ENCODE data around the gene SLC22A7.

Gene SLC22A7

DNA sequence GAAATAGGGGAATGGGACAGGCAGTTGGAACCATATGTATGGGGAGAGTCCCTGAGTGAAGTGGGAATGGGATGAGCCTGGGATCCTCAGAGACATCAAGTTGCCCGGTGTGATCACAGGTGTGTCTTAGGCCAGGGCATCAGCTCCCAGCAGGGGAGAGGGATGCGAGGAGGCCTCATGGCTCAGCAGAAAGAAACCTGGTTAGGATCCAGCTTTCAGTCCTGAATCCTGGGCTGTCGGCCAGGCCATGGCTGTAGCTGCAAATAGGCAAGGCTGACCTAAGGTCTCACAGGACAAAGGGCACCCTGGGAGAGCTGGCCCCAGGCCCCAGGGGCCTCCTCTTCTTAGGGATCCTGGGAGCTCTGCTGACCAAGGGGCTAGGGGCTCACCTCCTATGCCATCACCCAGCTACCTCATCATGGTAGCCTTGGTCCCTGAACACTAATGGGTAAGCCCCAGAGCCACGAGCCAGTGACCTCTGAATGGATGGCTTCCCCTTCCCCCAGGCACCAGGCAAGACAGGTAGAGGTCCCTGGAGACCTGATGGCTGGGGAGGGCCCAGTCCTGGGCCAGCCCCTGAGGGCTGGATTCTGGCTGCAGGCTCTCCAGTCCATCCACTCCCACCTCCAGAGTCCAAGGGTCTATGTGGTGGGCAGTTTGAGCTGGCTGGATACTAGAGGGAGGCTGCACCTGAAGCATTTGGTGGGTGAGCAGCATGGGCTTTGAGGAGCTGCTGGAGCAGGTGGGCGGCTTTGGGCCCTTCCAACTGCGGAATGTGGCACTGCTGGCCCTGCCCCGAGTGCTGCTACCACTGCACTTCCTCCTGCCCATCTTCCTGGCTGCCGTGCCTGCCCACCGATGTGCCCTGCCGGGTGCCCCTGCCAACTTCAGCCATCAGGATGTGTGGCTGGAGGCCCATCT lies at the start of gene SLC22A7:
Gene SLC22A7, plus strand, starts transcription at position 617 of the 921 bp plus-strand sequence. Its CDS starts 99 bp downstream, at position 716.
- DNase-seq = no peak

GRCh38 chr6:43248791-43249190 lies 49.3 kb upstream of the SLC22A7 start:
- DNase-seq = no peak

- DNase-seq = no peak
These were observed 47.1 kb upstream of the SLC22A7 start for GRCh38 chr6:43250992-43251373.

DNA sequence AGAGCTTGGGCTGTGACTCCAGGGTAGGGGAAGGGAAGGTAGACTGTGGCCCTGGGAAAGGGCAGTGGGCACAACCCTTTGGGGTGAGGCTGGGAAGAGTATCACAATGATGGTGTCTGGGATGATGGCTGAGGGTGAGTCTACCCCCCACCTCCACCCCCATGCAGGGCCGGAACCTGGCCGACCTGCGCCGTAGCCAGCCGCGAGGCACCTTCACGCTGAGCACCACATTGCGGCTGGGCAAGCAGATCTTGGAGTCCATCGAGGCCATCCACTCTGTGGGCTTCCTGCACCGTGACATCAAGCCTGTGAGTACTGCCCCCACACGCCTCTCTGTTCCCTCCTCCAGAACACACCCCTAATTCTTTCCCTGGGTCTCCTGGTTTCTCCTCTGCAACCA lies 44.7 kb upstream of the SLC22A7 start:
- no peak for DNase-seq

- no peak for DNase-seq
These were observed 43.8 kb upstream of the SLC22A7 start for GRCh38 chr6:43254138-43254817.

DNA sequence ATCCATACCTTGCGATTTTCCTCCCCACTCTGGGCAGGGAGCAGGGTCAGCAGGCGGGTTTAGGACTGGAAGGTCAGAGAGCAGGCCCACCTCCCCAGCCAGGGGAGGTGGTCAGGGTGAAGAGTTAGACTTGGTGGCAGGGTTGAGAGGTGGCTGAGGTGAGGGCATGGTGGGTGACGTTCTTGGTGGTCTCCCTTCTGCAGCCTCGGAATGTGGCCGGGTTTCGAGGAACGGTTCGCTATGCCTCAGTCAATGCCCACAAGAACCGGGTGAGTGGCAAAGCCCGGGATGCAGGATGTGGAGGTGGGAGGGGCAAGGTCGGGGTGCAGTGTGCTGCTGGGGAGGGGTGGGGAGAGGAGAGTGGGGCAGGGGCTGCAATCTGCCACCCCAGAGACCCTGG lies 43.2 kb upstream of the SLC22A7 start:
- no peak for DNase-seq

DNA sequence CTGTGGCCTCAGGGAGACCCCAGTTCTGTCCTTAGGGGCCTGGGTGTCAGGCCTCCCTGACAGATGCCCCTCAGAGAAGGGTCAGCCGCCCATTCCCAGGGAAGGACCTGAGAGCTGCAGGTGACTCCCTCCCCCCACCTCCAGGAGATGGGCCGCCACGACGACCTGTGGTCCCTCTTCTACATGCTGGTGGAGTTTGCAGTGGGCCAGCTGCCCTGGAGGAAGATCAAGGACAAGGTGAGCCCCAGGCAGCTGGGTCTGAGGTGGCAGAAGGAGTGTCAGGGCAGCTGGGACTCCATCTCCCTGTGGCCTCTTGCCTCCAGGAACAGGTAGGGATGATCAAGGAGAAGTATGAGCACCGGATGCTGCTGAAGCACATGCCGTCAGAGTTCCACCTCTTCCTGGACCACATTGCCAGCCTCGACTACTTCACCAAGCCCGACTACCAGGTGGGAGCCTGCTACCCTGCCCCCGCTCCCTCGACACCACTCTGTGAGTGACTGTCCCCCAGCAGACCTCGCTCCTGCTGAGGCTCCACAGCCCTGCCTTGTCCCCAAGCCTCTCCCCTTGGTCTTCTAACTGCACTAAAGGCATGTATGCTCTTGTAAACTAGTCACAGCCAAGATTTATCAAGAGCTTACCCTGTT lies 42.5 kb upstream of the SLC22A7 start:
- no peak for DNase-seq

- no peak for DNase-seq
These were observed 41.2 kb upstream of the SLC22A7 start for GRCh38 chr6:43256670-43257366.

GRCh38 chr6:43257367-43258145 lies 40.5 kb upstream of the SLC22A7 start:
- no peak for DNase-seq

- no peak for DNase-seq
These were observed 39.9 kb upstream of the SLC22A7 start for GRCh38 chr6:43258180-43258579.

DNA sequence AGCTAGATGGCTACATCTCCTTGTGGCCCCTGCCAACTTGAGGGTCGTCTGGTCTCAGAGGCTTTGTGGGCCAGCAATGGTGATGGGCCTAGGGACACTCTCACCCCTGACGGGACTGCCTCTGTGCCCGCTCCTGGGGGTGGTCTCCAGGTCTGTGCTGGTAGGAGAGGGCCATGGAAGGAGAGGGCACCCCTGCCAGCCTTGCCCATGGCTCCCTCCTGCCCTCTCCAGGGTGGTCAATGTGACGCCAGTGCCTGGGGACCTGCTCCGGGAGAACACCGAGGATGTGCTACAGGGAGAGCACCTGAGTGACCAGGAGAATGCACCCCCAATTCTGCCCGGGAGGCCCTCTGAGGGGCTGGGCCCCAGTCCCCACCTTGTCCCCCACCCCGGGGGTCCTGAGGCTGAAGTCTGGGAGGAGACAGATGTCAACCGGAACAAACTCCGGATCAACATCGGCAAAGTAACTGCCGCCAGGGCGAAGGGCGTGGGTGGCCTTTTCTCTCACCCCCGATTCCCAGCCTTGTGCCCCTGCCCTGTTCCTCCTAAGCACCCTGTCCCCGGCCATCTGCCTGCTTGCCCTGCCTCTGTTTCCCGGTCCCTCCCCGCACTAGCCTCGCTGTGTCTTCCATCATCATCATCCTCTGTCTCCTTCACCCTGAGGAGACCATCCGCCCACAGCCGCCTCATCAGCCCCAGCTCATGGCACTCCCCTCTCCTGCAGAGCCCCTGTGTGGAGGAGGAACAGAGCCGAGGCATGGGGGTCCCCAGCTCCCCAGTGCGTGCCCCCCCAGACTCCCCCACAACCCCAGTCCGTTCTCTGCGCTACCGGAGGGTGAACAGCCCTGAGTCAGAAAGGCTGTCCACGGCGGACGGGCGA lies 39.0 kb upstream of the SLC22A7 start:
- no peak for DNase-seq

GRCh38 chr6:43260791-43261190 lies 37.3 kb upstream of the SLC22A7 start:
- no peak for DNase-seq

DNA sequence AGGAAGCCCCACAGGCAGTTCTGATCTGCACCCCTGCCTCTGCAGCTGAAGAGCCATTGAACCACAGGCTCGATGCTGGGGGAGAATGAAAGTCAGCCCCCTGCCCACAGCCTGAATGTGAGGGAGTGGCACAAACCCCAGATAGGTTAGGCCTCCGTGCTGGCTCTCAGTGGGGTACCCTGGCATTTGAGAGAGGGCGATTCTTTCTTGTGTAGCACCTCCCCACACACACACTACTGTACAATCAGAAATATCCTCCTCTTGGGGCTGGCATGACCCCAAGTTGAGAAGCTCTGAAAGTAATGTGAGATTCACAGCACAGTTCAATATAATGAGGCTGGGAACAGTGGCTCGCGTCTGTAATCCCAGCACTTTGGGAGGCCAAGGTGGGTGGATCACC lies 36.9 kb upstream of the SLC22A7 start:
- DNase-seq = no peak

DNA sequence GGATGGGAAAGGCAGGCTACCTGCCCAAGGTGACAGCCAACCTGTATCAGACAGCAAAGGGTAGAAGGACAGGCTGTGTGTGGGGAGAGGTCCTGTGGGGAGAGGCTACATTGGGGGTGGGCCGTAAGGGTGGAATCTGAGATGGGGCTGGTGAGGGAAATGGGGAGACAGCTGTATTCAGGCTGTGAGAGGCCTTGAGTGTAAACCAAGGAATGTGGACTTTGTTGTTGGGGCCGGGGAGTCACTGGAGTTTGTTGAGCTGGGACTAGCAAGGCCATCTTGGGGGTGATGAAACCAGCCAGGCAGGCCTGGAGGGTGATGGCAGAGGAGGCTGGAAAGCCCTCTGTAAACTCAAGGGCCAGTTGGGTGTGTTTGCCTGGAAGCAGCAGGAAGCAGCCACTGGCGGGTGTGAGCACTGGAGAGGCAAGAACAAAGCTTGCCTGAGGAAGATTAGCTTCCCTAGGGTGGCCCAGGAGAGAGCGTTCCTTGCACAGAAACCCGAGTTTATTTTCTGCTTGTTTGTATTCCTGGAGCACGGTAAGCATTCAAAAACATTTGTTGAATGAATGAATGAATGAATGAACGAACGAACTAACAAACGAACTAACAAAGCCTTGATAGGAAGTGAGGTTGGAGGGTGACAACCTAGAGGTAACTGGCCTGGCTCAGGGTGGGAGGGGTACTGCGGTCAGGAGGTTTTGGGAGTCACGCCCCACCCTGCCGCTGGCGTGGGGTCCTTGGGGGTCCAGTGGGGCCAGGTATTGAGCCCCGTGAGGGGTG lies 35.9 kb upstream of the SLC22A7 start:
- DNase-seq = no peak

DNA sequence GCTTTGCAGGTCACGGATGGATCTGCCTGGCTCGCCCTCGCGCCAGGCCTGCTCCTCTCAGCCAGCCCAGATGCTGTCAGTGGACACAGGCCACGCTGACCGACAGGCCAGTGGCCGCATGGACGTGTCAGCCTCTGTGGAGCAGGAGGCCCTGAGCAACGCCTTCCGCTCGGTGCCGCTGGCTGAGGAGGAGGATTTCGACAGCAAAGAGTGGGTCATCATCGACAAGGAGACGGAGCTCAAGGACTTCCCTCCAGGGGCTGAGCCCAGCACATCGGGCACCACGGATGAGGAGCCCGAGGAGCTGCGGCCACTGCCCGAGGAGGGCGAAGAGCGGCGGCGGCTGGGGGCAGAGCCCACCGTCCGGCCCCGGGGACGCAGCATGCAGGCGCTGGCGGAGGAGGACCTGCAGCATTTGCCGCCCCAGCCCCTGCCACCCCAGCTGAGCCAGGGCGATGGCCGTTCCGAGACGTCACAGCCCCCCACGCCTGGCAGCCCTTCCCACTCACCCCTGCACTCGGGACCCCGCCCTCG lies 35.2 kb upstream of the SLC22A7 start:
- DNase-seq = no peak

DNA sequence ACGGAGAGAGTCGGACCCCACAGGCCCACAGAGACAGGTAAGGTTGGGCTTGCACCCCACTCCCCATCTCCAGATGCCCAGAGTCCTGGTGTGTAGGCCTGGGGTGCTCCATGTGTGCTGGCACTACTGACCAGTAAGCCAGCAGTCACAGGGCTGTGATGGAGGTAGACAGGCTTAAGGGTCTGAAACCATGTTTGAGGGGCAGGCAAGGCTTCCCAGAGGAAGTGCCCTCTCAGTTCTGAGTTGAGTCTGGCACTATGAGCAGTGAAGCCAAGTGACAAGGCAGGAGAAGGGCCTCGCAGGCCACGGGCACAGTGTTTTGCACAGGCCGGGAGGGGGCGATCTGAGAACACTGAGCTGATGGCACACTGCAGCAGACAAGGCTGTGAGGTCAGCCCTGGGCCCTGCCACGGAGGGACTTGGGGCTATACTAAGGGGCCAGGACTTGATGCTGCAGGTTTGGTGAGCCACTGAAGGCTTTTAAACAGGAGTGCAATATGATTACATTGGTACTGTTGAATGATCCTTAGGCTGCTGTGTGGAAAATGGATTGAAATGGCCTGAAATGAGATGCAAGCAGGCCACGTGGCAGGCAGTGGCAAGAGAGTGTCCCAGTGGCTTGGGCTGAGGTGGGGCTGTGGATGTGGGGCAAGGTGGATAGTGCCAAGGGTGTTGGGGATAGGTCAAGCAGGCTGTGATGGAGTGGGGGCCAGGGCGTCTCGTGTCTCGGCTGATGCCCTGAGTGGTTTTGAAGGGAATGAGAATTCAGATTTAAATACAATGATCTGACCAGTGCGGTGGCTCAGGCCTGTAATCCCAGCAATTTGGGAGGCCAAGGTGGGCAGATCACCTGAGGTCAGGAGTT lies 34.5 kb upstream of the SLC22A7 start:
- peak; percentile 75 for DNase-seq

- DNase-seq = no peak
These were observed 33.4 kb upstream of the SLC22A7 start for GRCh38 chr6:43264599-43265145.

GRCh38 chr6:43265564-43265963 lies 32.5 kb upstream of the SLC22A7 start:
- DNase-seq = no peak

Measured in activated CD8-positive, alpha-beta memory T cell treated with anti-CD3 and anti-CD28 coated beads, Interleukin-2, amount 50 U/mL, for 4 hours (primary cell).